Activated T-cell treated with anti-CD3 and anti-CD28 coated beads for 24 hours (primary cell): Measurements from ENCODE around the gene WWOX.
A peak's percentile ranks its signal among the peaks of the same experiment; 100 is the strongest.

Source experiments
- DNase-seq: peaks from one replicate; pipeline ENCODE4 v3.0.0-alpha.2; 2020; ENCODE audit warnings: low read depth

Gene WWOX

DNA sequence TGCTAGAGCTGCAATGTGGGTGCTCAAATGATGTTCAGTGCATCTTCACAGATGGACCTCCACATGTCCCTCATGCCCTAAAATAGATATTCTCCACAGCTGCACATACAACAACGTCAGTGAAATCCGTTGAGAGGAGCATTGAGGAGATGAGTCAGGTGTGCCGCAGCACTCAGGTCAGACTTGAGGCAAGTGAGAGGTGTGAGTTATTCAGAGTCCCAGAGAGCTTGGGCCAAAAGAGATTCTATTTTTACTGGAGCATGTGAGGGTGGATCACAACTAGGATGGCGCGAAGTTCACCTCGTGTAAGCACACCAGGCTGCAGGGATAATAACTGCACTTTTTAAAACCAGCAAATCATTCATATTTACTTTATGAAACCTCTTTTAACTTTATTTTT lies 855.8 kb downstream of the WWOX start:
- no peak for DNase-seq

DNA sequence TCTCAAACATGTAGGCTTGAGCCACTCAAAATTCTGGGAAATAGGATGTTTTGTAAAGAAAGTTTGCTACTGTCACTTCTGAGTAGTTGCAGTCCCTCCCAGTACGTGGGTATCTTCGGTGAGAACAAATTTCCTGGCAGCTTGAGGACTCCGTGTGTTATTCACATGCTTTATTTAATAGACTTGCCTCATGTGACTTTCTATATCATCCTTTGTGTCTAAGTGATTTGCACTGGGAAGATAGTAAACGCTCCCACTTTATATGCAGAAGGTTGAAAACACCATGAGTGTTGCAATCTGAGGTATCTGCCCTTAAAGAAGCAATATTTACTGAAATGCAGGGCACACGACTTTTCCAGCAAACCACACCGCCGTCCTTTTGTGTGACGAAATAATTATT lies 857.4 kb downstream of the WWOX start:
- no peak for DNase-seq

DNA sequence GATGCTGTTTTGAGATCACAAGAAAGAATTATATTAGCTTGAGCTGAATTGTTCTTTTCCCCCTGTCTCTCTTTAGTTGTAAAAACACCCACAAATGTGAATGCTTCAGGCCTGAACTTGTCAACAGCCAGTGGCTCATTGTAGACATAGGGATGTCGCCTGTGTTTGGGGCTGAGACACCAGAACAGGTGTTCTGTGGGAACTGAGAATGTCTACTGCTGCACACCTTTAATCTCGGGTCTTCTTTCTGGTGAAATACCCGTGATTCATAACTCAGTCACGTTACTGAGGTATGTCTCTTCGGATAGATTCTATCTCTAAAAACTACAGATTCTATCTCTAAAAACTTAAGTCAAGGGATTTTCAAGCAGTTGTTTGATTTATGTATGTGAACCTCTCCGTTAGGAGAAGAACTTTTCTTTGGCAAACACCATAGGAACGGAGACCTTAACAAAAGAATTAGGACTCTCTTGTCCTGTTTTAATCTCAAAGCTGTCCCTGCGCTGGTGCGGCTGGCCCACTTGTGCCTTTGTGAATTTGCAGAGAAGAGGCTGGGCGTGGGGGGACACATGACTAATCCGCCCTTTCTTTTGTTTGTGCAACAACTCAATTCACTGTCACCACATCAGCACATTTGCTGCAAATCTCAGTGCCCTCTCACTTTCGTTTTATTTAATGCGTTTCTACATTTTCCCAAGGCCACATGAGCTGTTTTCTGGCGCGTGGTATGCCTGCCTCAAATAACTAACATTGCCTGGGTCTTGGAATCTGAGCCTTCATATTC lies 858.1 kb downstream of the WWOX start:
- no peak for DNase-seq

DNA sequence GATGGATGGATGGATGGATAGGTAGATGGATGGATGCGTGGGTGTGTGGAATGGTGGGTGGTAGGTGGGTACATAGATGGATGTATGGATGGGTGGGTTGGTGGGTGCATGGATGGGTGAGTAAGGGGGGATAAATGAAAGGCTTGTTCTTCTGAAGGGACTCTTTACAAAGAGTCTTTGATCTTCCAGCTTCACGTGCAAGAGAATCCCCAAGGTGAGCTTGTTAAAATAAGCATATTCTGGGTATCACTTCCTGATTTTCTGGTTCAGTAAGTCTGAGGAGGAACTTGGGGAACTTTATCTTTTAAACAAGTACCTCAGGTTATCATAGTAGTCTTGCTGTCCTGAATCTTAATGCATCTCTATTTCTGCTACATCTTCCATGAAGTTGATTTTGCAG lies 862.0 kb downstream of the WWOX start:
- DNase-seq, result no peak

DNA sequence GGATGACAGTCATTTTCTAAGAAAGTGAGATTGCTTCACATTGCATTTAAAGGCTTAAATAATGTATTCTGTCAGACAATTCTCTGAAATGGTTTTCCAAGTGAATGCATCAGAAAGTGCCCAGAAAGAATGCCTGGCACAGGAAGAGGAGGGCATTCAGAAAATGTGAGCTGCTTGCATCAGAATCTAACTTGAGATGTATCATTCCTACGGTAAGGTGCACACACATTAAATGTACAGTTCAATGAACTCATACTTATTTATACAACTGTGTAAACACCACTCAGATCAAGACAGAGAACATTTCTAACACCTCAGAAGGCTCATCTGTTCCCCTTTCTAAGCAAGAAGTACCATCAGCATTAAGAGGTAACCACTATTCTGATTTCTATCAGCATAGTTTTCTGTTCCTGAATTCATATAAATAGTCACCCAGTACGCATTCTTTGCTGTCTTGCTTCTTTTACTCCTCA lies 863.0 kb downstream of the WWOX start:
- DNase-seq, result no peak

DNA sequence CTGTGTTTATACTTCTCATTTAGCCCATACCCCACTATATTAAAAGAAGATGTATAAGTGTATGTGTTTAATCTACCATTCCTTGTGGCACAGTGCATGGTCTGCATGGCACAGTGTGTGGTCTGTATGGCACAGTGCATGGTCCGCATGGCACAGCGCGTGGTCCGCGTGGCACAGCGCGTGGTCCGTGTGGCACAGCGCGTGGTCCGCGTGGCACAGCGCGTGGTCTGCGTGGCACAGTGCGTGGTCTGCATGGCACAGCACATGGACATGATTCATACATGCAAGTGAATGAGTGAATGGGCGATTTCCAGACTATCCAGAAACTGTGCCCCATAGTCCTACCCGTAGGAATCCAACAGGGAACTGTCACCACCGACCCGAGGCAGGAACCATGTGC lies 868.5 kb downstream of the WWOX start:
- no peak for DNase-seq

DNA sequence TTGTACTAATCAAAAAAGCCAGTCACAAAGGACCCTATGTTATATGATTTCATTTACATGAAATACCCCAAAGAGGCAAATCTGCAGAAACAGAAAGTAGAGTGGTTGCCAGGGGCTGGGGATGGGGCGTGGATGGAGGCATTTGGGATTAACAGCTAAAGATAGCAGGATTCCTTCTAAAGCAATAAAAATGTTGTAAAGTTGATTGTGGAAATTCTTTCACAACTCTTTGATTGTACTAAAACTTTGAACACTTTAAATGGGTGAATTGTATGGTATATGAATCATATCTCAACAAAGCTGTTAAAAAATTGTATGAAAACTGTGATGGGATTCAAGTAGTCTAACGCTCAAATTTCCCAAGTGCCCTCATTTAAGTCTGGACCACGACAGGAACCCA lies 870.3 kb downstream of the WWOX start:
- DNase-seq, result no peak

DNA sequence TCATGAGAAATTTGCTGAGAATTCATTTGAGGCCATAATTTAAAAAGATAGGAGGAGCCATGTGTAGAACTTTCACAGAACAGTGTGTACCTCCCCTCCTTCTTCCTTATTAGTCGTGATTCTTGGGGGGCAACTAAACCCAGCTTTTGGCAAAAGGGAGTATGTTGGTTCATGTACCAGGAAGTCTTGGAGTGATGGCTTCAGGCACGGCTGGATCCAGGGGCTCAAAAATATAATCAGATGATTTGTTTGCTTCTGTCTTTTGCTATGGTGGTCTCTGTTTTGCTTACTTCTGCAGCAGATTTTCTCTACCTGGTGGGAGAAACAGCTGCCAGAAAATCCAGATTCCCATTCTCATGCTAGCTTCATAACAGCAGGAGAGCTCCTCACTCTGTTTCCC lies 871.2 kb downstream of the WWOX start:
- DNase-seq, result no peak

DNA sequence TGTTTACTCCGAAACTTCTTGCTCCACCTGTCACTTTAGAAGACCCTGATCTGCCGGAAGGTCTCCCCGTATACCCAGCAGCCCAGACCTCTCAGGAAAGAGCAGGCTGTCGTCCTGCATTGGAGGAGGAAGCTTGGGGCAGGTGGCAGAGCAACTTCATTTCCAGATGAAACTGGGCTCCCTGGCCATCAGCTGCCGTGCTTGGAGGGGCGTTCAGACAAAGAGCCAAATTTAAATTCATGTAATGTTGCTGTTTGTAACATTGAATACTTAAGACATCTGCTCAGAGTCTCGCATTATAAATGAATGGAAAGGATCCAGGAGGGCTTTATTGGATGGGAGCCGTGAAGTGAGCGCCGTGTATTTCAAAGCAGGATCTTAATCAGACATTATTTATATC lies 872.6 kb downstream of the WWOX start:
- no peak for DNase-seq

DNA sequence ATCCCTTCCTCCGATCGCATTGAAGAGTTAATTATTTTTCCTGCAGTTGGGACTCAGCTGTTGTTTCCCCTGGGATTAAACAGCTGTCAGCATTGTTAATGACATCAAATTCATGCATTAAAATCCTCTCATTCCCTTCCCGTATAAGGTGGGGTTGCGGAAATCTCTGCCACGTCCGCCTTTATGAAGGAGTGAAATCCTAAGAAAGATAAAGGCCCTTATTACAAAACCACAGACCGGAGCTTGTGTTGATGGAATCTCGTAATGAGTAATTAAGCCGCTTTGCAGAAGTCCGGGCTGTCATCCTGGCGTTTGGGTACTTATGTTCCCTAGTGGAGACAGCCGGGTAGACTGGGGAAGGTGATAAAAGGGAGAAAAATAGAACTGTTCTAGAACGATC lies 873.5 kb downstream of the WWOX start:
- no peak for DNase-seq

DNA sequence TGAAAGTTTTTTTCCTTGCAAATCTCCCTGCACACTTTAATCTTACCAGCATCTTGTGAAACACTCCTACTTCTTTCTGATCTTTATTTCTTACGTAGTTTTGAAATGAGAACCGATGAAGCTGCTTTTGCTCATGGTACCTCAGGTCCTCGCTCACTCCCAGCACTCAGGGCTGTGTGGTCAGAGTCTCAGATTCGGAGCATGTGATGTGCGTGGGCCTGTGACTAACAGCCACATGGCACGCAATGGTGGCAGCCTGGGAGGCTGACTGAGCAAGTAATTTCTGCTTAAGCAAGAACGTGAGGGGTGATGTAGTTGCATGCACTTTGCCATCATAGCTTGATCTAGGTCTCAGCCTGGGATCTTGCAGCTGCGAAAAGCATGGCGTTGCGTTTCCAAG lies 876.8 kb downstream of the WWOX start:
- DNase-seq, result peak; percentile 19

DNA sequence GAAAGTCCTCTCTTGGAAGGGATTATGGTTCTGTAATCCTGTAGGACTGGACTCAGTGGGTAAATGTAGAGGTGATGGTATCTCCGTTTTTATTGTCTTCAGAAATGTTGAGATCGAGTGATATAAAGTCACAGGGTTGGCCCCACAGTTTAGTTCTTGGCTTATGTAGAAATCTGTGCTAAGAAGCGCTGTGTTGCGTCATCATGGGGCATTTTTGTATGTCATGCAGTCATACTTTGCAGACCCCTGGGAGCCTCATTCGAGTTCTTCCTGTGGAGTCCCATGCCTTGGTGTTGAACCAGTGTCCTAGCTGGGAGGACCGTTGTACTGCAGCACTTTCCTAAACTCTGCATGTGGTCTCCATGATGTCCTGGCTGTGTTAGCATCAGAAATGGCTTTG lies 881.4 kb downstream of the WWOX start:
- no peak for DNase-seq

DNA sequence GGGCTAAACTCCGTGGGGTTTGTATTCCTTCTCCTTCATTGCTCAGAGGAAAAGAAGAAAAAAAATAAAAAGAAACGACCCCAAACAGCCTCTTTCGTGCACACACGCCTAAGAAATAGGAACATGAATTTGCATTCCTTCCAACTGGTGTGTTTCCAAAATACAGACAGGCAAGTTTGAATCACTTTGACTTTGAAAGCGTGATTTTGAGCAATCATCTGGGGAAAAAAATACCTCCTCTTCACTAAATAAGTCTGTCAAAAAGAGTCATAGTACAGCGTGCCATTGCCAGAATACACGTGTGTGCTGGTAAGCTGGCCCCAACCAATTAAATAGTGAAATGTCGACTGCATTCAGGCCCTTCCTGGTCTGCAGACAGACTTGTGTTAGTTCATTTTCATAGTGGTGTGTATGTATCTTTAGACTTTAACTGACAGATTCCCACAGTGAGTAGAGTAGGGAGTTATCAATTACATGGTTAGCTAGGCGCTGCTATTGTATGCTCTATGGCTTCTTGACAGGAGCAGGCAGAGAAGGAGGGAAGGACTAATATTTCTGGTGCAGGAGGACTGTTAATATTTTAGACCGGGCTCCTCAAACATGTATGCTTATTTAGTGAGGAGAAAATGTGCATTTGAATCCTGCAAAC lies 882.8 kb downstream of the WWOX start:
- no peak for DNase-seq

DNA sequence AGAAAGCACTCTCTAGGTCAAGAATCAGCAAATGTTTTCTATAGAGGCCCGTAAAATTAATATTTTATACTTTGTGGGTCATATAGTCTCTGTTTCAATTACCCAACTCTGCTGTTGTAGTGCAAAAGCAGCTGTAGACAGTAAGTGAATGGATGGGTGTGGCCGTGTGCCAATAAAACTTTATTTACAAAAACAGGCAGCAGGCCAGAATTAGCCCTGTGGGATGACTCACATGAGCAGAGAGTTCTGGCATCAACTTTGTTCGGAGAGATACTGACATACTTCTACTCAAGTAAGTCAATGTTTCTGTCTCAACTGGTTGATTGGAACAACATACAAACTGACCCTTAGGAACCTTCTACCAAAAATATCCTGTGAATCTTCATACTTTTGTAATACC lies 884.9 kb downstream of the WWOX start:
- DNase-seq, result no peak

DNA sequence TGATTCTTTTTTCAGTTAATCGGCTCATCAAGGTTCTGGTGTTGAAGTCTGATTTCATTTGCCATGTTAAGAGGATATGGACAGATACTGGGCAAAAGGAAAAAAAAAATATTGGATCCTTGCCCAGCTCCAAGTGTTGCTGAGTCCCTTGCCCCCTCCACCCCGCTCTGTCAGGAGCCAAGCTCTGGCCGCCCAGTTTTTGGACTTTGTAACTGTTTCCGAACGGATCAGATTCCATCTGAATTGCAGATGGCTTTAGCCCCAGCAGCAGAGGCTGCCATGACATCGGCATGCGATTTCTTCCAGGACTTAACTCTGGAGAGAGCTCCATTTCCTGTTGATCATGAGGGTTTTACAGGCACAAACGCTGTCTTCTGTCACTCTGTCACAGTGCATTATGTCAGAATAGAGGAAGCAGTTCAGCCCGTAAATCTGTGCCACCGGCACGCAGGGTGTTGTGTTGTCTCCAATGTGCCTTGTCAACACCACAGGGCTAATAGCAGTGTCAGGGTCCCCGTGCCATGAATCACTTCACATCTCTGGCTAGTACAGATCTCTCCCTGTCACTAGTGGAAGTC lies 885.5 kb downstream of the WWOX start:
- no peak for DNase-seq

DNA sequence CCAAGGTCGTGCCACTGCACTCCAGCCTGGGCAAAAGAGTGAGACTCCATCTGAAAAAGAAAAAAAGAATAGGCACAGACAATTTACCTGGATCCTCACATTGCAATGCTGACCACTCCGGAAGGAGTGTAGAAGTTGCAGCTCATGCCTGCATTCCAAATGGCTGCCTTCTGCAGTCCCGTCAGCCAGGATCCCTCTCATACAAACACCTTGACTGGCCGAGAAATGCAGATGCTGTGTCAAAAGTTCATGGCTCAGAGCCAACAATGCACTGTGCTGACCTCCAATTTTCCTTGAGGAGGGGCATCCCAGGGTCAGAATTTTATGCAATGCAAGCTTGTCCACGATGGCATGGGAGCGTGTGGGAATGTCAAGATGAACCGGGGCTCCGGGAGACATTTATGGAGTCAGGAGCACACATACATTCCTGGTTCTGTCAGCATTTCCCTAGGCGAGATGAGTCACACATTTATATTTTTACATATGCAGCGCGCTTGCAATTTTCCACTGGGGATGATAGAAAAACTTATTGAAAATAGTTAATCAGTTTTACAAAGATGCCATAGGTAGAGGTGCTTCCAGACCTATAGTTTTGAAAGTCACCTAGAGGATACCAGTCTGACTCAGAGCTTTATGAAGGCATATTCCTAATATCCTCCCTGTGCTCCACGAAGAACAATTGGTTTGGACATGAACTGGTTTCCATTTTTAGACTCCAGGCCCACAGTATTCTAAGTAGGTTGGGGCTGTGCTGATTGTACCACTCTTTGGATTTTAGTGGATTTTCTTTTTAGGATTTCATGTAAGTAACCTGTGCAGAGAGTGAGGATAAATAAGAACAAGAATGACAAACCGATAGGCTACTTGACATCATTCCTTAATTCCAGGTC lies 886.5 kb downstream of the WWOX start:
- no peak for DNase-seq

DNA sequence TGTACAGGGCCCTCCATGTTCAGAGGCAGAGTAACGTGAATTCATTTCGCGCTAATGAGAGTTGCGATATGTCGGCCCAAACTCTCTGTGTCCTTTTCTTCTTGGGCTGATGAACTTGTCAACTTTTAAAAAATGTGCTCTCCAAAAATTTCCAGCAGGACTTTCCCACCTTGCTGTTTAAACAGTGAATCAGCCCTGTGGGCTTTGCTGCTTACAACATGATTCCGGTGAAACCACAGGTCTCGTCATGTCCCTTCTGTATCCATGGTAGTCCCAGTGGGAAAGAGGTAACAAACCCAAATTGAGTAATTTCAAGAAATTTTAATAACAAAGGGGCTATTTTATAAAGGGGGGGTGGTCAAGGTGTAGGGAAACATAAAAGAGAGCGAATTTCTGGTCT lies 888.2 kb downstream of the WWOX start:
- no peak for DNase-seq

DNA sequence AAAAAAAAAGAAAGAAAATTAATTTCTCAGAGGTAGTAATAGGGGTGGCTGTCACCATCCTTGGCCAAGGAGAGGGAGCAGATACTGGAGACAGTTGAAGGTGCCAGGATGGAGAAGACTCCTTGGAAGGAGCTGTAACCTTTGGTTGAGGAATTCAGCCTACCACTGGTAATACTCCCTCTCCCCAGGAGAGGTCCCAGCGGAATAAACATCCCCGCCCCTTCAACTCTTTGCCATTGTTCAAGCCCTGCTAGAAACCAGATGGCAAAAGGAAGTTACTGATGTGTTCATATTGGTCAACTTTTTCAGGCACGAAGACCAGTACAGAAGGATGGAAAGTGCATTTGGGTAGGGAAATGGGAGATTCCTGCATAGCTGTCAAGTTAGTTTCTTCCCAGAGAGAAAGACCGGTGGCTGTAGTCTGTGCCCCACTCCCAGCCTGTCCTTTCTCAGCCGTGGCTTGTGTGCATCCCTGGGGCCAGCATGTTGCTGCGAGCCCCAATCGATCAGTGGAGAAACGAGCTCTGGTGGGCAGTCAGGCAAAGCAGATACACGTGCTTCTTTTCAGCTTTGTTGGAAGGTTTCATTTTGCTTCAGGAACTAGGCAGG lies 889.0 kb downstream of the WWOX start:
- DNase-seq, result no peak

DNA sequence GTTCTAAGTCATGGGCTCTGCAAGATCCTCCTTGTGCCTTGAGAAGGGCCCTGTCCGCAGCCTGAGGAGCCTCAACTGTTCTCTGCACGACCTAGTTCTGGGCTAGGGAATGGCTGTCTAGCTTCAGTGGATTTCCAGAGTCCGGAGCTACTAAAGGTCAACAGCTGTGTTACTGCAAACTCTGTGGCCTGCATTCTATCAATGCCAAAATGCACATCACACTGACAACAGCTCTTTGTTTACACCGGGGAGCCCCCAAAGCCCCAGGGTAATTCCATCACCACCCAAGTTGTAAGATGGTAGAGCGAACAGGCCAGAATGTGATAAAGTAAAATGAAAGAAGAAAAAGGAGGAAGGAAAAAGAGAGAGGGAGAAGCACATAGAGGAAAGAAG lies 890.9 kb downstream of the WWOX start:
- no peak for DNase-seq

DNA sequence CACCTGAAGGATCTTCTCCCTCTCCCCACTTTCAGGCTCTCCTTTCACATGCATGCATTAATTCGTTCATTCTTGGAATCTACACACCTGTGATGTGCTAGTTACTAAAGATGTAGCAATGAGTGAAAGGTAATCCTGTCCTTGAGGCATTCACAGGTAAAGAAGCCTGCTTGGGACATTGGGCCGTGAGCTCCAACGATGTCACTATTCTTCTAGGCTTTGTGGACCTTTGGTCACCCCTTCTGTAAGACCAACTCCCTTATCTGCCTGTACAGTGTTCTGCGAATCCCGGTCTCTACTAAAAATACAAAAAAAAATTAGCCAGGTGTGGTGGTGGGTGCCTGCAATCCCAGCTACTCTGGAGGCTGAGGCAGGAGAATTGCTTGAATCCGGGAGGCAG lies 892.5 kb downstream of the WWOX start:
- no peak for DNase-seq

DNA sequence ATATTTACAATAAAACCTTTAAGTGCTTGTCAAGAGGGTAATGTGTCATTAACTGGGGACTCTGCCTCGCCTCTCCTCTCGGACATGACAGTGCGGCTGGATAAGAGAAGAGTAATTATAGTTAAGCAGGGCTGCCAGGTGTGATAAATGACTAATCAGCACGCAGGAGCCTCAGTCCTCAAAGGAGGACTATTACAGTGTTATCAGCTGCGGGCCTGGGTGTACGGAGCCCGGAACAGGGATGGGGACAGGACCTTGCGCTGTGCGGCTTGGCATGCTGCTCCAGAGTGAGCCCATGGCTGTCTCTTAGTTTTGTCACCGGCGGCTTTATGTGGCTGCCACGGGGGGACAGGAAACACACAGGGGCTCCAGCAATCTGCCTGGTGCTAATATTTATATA lies 893.9 kb downstream of the WWOX start:
- no peak for DNase-seq

DNA sequence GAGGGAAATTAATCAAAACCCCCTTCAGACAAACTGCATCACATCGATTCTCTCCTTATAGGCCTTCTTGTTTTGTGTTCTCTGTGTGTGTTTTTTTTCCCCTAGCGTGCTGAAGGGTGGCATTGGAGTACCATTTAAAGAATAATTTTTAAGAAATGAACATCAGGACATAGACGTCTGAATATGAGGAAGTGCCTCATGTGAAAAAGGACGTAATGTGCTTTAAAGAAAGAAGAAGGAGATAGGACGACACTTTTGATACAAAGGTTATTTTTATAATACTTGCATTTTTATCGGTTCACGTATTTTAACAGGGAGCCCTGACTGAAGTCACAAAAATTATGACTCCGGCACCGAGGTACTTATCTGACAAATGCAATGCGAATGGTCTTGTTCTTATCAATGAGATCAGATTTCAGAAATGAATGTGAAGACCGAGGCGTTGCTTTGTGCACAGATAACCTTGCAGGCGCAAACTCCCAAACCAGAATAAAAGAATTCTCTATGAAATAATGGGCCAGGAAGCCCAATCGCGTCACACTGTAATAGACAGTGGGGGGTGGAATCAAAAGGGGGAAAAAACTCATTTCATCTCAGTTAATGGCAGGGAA lies 894.8 kb downstream of the WWOX start:
- no peak for DNase-seq
